Measurements from ENCODE around the gene PHACTR1. TPM values are rescaled to one million over a fixed set of nuclear protein-coding genes. Genes with fewer than 3 reads are reported as not detected.

The PHACTR1 gene
- total RNA-seq, 1 donor from 2014 or later, result 8.5 TPM

GRCh38 chr6:13259393-13259792 is 542.8 kb downstream of the PHACTR1 start:
- Histone ChIP-seq H3K4me3 (ENCODE audit: insufficient read depth, low read depth, low read length) (no peak overlapping the region), H4K20me1 (ENCODE audit: insufficient read depth, low read length) (no peaks in the 10 kb centered on the region), H3K9ac (ENCODE audit: low read length) (no peak overlapping the region), H3K27ac (ENCODE audit: low read depth, low read length) (no peak overlapping the region), H3K4me2 (ENCODE audit: low read length) (no peak overlapping the region), H3K9me3 (ENCODE audit: insufficient read depth, low read depth, low read length) (no peaks in the 10 kb centered on the region), H3K79me2 (ENCODE audit: insufficient read depth, low read length) (no peaks in the 10 kb centered on the region), H3K27me3 (ENCODE audit: insufficient read depth, low read length) (no peaks in the 10 kb centered on the region), H3K36me3 (ENCODE audit: insufficient read depth, low read length) (no peaks in the 10 kb centered on the region), H2AFZ (ENCODE audit: low read depth, low read length) (no peak overlapping the region), H3K4me1 (ENCODE audit: insufficient read depth, low read length) (no peaks in the 10 kb centered on the region)
- peaks cover 7% of the 10 kb centered on the region for H3K4me1 Mint-ChIP-seq (ENCODE audit: low read depth, unreplicated experiment)
- H3K9me3 Mint-ChIP-seq (ENCODE audit: unreplicated experiment), result peaks cover 7% of the 10 kb centered on the region
- TF ChIP-seq, protein P1, sequence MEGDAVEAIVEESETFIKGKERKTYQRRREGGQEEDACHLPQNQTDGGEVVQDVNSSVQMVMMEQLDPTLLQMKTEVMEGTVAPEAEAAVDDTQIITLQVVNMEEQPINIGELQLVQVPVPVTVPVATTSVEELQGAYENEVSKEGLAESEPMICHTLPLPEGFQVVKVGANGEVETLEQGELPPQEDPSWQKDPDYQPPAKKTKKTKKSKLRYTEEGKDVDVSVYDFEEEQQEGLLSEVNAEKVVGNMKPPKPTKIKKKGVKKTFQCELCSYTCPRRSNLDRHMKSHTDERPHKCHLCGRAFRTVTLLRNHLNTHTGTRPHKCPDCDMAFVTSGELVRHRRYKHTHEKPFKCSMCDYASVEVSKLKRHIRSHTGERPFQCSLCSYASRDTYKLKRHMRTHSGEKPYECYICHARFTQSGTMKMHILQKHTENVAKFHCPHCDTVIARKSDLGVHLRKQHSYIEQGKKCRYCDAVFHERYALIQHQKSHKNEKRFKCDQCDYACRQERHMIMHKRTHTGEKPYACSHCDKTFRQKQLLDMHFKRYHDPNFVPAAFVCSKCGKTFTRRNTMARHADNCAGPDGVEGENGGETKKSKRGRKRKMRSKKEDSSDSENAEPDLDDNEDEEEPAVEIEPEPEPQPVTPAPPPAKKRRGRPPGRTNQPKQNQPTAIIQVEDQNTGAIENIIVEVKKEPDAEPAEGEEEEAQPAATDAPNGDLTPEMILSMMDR (IDR thresholded peaks at IDR 0.05; ENCODE audit: insufficient read depth, low read depth, low read length), result no peak
- TF ChIP-seq EZH2 (IDR thresholded peaks at IDR 0.05; ENCODE audit: insufficient read depth, low read length), result no peak
- H3K27ac Mint-ChIP-seq (ENCODE audit: unreplicated experiment), result no peak overlapping the region
- H3K4me3 Mint-ChIP-seq (ENCODE audit: unreplicated experiment), result no peak overlapping the region
- peaks cover 2% of the 10 kb centered on the region for H3K36me3 Mint-ChIP-seq (ENCODE audit: low read depth, unreplicated experiment)
- no peak for DNase-seq (ENCODE audit: low read depth)
- no peaks in the 10 kb centered on the region for H3K27me3 Mint-ChIP-seq (ENCODE audit: low read depth, unreplicated experiment)
- FAIRE-seq, result no peak

GRCh38 chr6:13260101-13260598 is 543.6 kb downstream of the PHACTR1 start:
- Mint-ChIP-seq H3K27ac (ENCODE audit: unreplicated experiment) (no peak overlapping the region), H3K27me3 (ENCODE audit: low read depth, unreplicated experiment) (no peaks in the 10 kb centered on the region), H3K9me3 (ENCODE audit: unreplicated experiment) (peaks cover 5% of the 10 kb centered on the region), H3K4me3 (ENCODE audit: unreplicated experiment) (no peak overlapping the region), H3K36me3 (ENCODE audit: low read depth, unreplicated experiment) (peaks cover 2% of the 10 kb centered on the region), H3K4me1 (ENCODE audit: low read depth, unreplicated experiment) (peaks cover 7% of the 10 kb centered on the region)
- H2AFZ ChIP-seq (ENCODE audit: low read depth, low read length), result no peak overlapping the region
- H3K4me2 ChIP-seq (ENCODE audit: low read length), result no peak overlapping the region
- no peak overlapping the region for H3K27ac ChIP-seq (ENCODE audit: low read depth, low read length)
- TF ChIP-seq, protein P1 (IDR thresholded peaks at IDR 0.05; ENCODE audit: insufficient read depth, low read depth, low read length), result no peak
- TF ChIP-seq EZH2 (IDR thresholded peaks at IDR 0.05; ENCODE audit: insufficient read depth, low read length), result no peak
- no peaks in the 10 kb centered on the region for H3K9me3 ChIP-seq (ENCODE audit: insufficient read depth, low read depth, low read length)
- FAIRE-seq, result no peak
- H3K4me3 ChIP-seq (ENCODE audit: insufficient read depth, low read depth, low read length), result no peak overlapping the region
- H3K27me3 ChIP-seq (ENCODE audit: insufficient read depth, low read length), result no peaks in the 10 kb centered on the region
- H3K4me1 ChIP-seq (ENCODE audit: insufficient read depth, low read length), result no peaks in the 10 kb centered on the region
- H3K36me3 ChIP-seq (ENCODE audit: insufficient read depth, low read length), result no peaks in the 10 kb centered on the region
- DNase-seq (ENCODE audit: low read depth), result no peak
- H3K79me2 ChIP-seq (ENCODE audit: insufficient read depth, low read length), result no peaks in the 10 kb centered on the region
- H4K20me1 ChIP-seq (ENCODE audit: insufficient read depth, low read length), result no peaks in the 10 kb centered on the region
- no peak overlapping the region for H3K9ac ChIP-seq (ENCODE audit: low read length)

- no peaks in the 10 kb centered on the region for H3K79me2 ChIP-seq (ENCODE audit: insufficient read depth, low read length)
- FAIRE-seq (no peak), DNase-seq (ENCODE audit: low read depth) (no peak)
- no peaks in the 10 kb centered on the region for H3K27me3 ChIP-seq (ENCODE audit: insufficient read depth, low read length)
- no peak overlapping the region for H3K9ac ChIP-seq (ENCODE audit: low read length)
- no peaks in the 10 kb centered on the region for H3K9me3 ChIP-seq (ENCODE audit: insufficient read depth, low read depth, low read length)
- no peak overlapping the region for H3K4me2 ChIP-seq (ENCODE audit: low read length)
- no peak overlapping the region for H3K27ac Mint-ChIP-seq (ENCODE audit: unreplicated experiment)
- H3K36me3 Mint-ChIP-seq (ENCODE audit: low read depth, unreplicated experiment), result peaks cover 2% of the 10 kb centered on the region
- H3K4me3 ChIP-seq (ENCODE audit: insufficient read depth, low read depth, low read length), result no peak overlapping the region
- peaks cover 2% of the 10 kb centered on the region for H3K9me3 Mint-ChIP-seq (ENCODE audit: unreplicated experiment)
- H3K4me1 Mint-ChIP-seq (ENCODE audit: low read depth, unreplicated experiment), result peaks cover 7% of the 10 kb centered on the region
- no peaks in the 10 kb centered on the region for H3K36me3 ChIP-seq (ENCODE audit: insufficient read depth, low read length)
- H3K4me3 Mint-ChIP-seq (ENCODE audit: unreplicated experiment), result no peak overlapping the region
- H3K27me3 Mint-ChIP-seq (ENCODE audit: low read depth, unreplicated experiment), result no peaks in the 10 kb centered on the region
- H4K20me1 ChIP-seq (ENCODE audit: insufficient read depth, low read length), result no peaks in the 10 kb centered on the region
- no peaks in the 10 kb centered on the region for H3K4me1 ChIP-seq (ENCODE audit: insufficient read depth, low read length)
- TF ChIP-seq, protein P1 (IDR thresholded peaks at IDR 0.05; ENCODE audit: insufficient read depth, low read depth, low read length), result no peak
- no peak for TF ChIP-seq EZH2 (IDR thresholded peaks at IDR 0.05; ENCODE audit: insufficient read depth, low read length)
- H2AFZ ChIP-seq (ENCODE audit: low read depth, low read length), result no peak overlapping the region
- H3K27ac ChIP-seq (ENCODE audit: low read depth, low read length), result no peak overlapping the region
These were observed 544.3 kb downstream of the PHACTR1 start for GRCh38 chr6:13260831-13261230.

All from astrocyte (in vitro differentiated cells and primary cell).